Measurements from ENCODE around the gene ABCA12. TPM values are rescaled to one million over a fixed set of nuclear protein-coding genes. Genes with fewer than 3 reads are reported as not detected.

ABCA12 gene
- total RNA-seq, 1 donor from 2014 or later = 7.1 TPM

GRCh38 chr2:215019521-215020145 lies 118.8 kb downstream of the ABCA12 start:
- TF ChIP-seq, protein P1, sequence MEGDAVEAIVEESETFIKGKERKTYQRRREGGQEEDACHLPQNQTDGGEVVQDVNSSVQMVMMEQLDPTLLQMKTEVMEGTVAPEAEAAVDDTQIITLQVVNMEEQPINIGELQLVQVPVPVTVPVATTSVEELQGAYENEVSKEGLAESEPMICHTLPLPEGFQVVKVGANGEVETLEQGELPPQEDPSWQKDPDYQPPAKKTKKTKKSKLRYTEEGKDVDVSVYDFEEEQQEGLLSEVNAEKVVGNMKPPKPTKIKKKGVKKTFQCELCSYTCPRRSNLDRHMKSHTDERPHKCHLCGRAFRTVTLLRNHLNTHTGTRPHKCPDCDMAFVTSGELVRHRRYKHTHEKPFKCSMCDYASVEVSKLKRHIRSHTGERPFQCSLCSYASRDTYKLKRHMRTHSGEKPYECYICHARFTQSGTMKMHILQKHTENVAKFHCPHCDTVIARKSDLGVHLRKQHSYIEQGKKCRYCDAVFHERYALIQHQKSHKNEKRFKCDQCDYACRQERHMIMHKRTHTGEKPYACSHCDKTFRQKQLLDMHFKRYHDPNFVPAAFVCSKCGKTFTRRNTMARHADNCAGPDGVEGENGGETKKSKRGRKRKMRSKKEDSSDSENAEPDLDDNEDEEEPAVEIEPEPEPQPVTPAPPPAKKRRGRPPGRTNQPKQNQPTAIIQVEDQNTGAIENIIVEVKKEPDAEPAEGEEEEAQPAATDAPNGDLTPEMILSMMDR (IDR thresholded peaks at IDR 0.05; ENCODE audit: insufficient read depth, low read length, severe bottlenecking) = no peak
- no peak overlapping the region for H3K4me3 ChIP-seq (ENCODE audit: low read depth, low read length)
- DNase-seq (ENCODE audit: low read depth) (no peak), FAIRE-seq (no peak)
- H3K27me3 ChIP-seq (ENCODE audit: control insufficient read depth, insufficient read depth, low read length) = no peaks in the 10 kb centered on the region
- no peaks in the 10 kb centered on the region for H3K36me3 ChIP-seq (ENCODE audit: control insufficient read depth, insufficient read depth, low read length)

DNA sequence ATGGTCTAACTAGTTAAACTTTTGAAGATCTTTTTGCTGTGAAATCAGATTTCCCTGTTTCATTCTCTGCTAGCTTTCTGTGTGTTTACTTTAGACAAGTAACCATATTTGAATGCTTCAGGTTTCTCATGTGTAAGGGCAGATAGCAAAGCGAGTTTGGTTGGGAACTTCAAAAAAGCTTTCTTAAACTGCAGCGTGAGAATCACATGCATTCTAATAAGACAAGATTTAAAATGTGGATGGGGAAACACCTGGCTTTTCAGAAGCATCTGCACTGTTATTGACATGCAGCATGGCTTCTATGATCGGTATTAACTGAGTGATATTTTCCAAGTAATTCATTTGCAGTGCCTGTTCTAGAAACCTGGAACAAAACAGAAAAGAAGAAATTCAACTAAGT lies 119.3 kb downstream of the ABCA12 start:
- Histone ChIP-seq H3K27me3 (ENCODE audit: control insufficient read depth, insufficient read depth, low read length) (no peaks in the 10 kb centered on the region), H3K36me3 (ENCODE audit: control insufficient read depth, insufficient read depth, low read length) (no peaks in the 10 kb centered on the region), H3K4me3 (ENCODE audit: low read depth, low read length) (no peak overlapping the region)
- TF ChIP-seq, protein P1 (IDR thresholded peaks at IDR 0.05; ENCODE audit: insufficient read depth, low read length, severe bottlenecking) = no peak
- no peak for FAIRE-seq
- no peak for DNase-seq (ENCODE audit: low read depth)

- Histone ChIP-seq H3K27me3 (ENCODE audit: control insufficient read depth, insufficient read depth, low read length) (no peaks in the 10 kb centered on the region), H3K36me3 (ENCODE audit: control insufficient read depth, insufficient read depth, low read length) (no peaks in the 10 kb centered on the region), H3K4me3 (ENCODE audit: low read depth, low read length) (no peak overlapping the region)
- TF ChIP-seq, protein P1 (IDR thresholded peaks at IDR 0.05; ENCODE audit: insufficient read depth, low read length, severe bottlenecking) = no peak
- no peak for FAIRE-seq
- peak; percentile 12 for DNase-seq (ENCODE audit: low read depth)
These were observed 123.0 kb downstream of the ABCA12 start for GRCh38 chr2:215015421-215015820.

DNA sequence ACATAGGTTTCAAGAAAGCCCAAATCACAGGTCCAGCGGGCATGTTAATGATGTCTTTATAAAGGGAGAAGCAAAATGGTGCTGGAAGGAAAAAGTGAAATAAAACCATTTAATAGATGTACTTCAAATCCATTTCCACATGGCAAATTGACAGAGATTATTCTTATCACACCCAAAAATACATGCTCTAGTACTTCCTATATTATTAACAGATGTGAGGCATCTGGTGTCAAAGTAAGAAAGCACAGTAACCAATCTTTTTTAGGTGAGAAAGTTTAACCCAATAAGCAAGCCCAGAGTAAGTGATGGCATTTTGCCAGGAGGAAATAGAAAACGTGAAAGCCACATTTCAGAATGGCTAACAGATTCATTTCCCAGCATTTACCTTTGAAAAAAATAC lies 128.0 kb downstream of the ABCA12 start:
- FAIRE-seq (no peak), DNase-seq (ENCODE audit: low read depth) (no peak)
- H3K36me3 ChIP-seq (ENCODE audit: control insufficient read depth, insufficient read depth, low read length) = no peaks in the 10 kb centered on the region

GRCh38 chr2:215003001-215003400 lies 135.4 kb downstream of the ABCA12 start:
- Histone ChIP-seq H3K27me3 (ENCODE audit: control insufficient read depth, insufficient read depth, low read length) (no peaks in the 10 kb centered on the region), H3K36me3 (ENCODE audit: control insufficient read depth, insufficient read depth, low read length) (no peaks in the 10 kb centered on the region), H3K4me3 (ENCODE audit: low read depth, low read length) (no peak overlapping the region)
- no peak for FAIRE-seq
- peak; percentile 19 for DNase-seq (ENCODE audit: low read depth)
- TF ChIP-seq, protein P1 (IDR thresholded peaks at IDR 0.05; ENCODE audit: insufficient read depth, low read length, severe bottlenecking) = no peak

More for the DNA sequence above, 128.0 kb downstream of the ABCA12 start:
- TF ChIP-seq, protein P1 (IDR thresholded peaks at IDR 0.05; ENCODE audit: insufficient read depth, low read length, severe bottlenecking) = no peak
- Histone ChIP-seq H3K27me3 (ENCODE audit: control insufficient read depth, insufficient read depth, low read length) (no peaks in the 10 kb centered on the region), H3K4me3 (ENCODE audit: low read depth, low read length) (no peak overlapping the region)

DNA sequence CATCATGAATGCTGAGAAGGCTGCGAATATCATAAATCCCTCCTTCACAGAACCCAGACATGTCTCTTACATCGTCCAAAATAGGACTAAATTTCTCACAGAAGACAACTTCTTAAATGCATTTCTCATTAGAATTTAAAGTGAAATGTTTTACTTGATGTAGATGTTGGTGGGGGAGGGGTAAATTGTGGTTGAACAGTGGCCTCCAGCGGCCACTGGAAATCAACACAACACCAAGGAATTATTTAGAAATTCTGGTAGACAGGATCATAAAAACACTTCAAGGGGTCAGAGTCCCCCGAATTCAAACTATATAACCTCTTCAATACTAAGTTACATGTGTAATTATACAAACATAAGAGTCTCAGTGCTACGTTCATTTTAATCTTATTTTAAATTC lies 135.9 kb downstream of the ABCA12 start:
- Histone ChIP-seq H3K4me3 (ENCODE audit: low read depth, low read length) (no peak overlapping the region), H3K36me3 (ENCODE audit: control insufficient read depth, insufficient read depth, low read length) (no peaks in the 10 kb centered on the region), H3K27me3 (ENCODE audit: control insufficient read depth, insufficient read depth, low read length) (no peaks in the 10 kb centered on the region)
- FAIRE-seq (no peak), DNase-seq (ENCODE audit: low read depth) (peak; percentile 37)
- TF ChIP-seq, protein P1 (IDR thresholded peaks at IDR 0.05; ENCODE audit: insufficient read depth, low read length, severe bottlenecking) = peak; percentile 33
